Stimulated activated CD8-positive, alpha-beta memory T cell treated with anti-CD3 and anti-CD28 coated beads, Interleukin-2, amount 100 ng/mL, for 1 hour (primary cell): ENCODE data around the gene PLCB3.

Experiments used
- DNase-seq, 2 donors: peaks; one replicate each; pipeline ENCODE4 v3.0.0-alpha.2; 2020; ENCODE audit warnings: low read depth in 2 of 2

Gene PLCB3

DNA sequence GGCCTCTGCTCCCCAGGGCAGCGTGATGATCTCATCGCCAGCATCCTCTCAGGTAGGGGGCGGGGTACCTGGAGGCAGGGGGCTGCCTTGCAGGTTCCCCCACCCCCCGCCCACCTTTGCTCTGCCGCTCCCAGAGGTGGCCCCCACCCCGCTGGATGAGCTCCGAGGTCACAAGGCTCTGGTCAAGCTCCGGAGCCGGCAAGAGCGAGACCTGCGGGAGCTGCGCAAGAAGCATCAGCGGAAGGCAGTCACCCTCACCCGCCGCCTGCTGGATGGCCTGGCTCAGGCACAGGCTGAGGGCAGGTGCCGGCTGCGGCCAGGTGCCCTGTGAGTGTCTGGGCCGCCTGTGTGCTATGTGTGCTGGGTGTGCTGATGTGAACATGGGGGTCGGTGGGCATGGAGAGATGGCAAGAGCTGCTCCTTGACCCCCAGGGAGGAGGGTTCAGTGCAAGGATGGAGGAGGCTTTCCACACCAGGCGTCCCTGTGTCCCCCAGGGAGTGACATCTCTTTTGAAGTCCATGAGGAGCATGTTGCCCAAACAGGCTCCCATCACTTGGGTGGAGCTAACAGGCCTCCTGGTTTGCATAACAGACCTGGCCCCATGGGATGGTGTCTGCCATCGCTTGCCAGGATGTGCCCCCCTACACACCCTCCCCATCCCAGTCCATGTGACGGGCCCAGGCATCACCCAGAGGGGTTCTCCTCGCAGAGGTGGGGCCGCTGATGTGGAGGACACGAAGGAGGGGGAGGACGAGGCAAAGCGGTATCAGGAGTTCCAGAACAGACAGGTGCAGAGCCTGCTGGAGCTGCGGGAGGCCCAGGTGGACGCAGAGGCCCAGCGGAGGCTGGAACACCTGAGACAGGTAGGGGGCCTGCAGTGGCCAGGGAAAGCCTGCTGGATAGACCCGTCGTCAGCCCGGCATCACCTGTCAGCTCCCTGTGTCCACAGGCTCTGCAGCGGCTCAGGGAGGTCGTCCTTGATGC is 14.1 kb downstream of the PLCB3 start:
- no peak for DNase-seq

DNA sequence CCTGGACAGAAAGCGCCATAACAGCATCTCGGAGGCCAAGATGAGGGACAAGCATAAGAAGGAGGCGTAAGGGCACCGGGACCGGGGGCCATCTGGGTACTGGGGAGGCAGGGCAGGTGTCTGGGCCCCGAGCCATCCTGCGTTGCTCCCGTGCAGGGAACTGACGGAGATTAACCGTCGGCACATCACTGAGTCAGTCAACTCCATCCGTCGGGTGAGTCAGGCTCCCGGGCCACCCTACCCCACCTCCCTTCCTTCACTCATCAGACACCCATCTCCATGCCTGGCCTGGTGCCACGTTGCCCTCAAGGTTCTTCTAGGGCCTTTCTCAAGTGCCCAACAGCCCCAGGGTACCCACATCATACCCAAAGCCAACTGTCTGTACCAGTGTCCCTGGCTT is 15.0 kb downstream of the PLCB3 start:
- DNase-seq = no peak

DNA sequence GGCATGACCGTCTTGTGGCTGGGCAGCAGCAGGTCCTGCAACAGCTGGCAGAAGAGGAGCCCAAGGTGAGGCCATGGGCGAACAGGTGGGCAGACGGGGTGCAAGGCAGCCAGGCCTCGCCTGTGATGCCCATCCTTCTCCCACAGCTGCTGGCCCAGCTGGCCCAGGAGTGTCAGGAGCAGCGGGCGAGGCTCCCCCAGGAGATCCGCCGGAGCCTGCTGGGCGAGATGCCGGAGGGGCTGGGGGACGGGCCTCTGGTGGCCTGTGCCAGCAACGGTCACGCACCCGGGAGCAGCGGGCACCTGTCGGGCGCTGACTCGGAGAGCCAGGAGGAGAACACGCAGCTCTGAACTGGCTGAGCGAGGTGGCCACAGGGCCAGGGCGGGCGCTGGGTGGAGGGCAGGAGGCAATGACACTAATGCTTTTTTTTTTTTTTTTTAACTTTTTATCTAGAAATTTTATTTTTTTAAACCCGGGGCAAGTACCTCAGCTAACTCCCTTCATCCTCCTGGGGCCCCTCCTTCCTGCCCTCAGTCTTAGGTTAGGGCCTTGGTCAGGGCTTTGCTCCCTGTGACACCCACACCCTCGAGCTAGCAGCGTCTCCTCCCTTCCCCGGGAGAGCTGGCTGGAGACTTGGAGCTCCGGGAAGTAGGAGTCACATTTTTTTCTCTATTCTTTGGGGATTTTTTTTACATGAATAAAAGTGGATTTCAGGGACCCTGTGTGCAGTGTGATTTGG is 16.0 kb downstream of the PLCB3 start:
- DNase-seq = no peak

DNA sequence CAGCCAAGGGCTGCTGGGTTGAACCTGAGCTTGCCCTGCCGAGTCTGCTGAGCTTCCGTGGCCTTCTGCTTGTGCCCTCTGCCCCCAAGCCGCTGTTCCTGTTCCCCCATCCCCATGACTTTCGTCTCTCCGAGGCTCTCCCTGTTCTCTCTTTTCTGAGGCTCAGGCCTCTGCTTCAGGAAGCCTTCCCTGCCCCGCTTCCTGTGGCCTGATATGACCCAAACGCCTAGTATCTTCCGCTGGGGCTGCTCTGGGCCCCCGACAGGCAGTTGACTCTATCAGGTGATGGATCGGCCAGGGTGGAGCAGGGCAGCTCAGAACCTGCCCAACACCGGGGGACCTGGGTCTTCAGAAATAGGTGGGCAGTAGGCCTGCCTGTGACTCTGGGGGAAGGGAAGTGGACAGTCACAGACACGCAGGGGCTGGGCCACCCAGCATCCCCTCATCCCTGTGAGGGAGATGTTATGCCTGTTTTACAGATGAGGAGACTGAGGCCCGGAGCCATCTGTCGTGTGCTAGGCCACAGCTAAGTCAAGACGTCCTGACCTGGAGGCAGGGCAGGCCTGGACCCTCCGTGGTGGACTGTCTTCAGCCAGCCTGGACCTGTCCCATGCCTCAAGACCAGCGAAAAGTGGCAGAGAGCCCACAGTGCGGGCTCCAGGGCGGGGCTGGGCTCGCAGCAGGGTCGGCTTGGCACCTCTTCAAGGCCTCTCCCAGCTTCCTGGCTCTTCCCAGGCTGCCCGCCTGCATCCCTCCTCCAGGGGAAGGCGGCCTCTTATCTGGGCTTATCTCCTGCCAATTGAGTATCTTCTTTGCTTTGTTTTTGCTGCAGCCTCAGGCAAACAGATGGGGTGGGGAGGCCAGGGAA is 16.9 kb downstream of the PLCB3 start:
- DNase-seq = no peak

DNA sequence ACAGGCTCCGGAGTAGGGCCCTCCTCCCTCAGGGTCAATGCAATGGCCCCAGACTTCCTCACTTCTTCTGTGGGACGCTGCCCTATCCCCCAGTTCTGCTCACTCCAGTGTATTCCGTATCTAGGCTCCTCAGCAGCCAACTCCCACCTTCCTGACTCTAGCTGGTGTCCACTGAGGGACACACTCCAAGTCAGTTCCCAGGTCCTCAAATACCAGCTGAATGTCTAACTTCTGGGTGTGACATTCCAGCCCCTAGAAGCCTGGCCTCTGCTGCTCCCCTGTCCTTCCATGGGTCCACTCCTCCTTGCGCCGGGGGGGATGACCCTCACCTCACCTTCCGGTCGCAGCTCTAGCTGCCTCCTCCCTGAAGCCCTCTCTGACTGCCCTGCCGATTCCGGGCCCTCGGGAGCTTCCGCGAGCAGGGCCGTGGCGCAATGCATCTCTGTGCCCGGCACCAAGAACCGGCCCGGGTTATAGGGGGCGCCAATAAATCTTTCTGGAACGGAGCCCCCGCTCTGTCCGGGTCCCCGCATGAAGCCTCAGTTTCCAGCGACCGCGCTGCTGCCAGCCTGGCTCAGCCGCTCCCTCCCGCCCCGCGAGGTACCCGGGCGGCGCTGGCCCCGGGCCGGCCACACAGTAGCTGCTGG is 17.7 kb downstream of the PLCB3 start:
- no peak for DNase-seq

DNA sequence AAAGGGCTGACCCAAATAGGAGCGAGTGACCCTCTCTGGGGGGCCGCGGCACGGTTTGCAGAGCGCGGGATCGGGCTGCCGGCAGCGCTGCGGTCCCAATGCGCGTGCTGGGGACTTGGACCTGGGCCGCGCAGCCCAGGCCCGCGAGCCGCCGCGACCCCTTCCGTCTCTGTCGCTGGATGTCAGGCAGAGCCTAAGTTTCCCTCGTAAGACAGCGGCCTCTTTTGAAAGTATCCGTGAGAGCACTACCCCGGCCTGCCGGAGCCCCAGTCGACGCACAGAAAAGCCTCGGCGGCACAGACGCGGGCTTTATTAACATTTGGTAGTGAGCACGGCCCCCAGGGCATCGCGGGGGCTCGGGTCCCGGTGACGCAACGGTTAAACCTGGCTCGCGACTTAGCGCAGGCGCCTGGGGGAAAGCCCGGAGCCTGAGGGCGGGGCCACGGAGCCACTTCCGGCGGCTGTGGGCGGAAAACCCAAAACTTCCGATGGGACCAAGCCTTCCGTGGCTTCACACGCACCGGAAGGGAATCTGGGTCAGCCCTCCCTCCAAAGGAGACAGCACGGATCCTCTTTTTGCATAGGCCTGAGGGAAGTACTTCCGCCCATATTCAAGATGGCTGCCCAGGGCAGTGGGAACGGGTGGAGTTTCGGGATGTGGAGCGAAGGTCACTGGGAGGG is 18.4 kb downstream of the PLCB3 start:
- peak; percentile 94 for DNase-seq

DNA sequence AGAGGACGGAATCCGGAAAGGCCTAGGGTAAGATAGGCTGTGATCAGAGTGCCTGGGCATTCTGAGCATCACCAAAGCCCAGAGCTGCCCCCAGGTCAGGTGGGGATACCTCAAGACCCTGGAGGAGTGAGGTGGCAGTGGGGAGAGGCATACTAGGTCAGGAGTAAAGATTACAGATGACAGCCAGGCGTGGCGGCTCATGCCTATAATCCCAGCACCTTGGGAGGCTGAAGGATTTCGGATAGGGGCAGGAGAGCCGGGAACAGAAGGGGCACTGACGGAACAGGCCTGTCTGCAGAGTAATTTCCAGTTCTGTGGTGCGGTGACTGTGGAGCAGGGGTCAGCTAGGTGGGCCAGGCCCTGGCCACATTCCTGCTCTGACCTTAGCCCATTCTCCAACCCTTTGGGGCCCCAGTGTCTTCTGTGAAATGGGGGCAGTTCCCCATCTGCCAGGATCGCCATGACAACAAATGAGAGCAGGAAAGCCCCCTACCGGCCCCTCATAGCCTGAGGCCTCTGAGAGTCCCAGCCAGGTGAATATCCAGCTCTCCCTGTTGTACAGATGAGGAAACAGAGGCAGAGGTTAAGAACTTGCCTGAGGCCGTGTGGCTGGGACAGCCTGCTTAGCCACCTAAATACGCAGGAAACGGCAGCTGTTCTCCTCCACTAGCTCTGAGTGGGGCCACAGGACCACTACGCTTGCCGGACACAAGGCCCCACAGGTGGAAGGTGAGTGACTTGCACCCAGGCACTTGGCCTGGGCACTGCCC is 23.9 kb downstream of the PLCB3 start:
- DNase-seq = no peak

DNA sequence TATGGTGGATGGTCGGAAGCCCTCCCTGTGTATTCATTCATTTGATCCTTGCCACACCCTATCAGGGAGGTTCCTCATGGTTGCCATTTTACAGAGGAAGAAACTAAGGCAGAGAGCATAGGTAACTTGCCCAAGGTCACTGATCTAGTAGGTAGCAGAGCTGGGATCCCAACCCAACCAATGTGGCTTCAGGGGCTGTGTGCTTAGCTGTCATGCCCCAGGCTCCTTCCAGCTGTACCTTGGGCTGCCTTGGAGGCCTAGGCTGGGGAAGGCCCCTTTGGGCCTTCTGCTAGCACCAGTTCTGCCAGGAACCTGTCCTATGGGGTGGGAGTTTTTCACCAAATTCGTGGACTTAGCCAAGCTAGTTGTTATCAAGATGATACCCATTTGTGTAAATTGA is 24.5 kb downstream of the PLCB3 start:
- no peak for DNase-seq

DNA sequence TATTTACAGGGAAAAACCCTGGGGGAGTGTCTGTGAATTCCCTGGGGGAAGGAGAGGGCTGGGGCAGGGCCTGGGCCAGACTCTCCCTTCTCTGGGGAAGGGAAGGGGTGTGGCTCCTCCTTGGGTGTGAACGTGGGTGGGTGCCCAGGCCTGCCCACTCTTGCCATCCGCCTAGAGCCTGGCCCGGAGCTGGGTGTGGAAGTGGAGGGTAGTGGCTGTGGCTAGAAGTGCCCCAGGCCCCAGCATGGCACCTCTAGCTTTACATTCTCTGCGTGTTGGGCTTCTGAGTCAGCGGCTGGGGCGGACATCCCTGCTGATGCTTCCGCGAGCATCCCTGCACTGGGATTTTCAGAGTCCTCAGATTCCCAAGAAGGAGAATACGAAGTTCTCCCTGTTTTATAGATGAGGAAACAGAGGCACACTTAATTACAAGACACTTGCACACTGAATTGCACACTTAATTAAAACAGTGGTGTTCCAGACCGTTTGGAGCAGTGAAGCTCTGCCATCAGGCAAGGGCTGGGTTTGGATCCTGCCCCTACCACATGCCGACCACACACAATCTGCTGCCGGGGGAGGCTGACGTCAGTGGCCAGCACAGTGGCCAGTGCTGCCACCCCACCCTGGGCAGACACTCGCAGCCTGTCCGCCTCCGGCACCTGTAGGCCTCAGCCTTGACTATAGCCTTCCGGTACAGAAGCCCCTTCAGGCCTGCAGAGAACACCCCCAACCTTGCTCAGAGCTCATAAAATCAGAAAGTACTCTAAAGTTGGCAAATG is 25.5 kb downstream of the PLCB3 start:
- DNase-seq = no peak

DNA sequence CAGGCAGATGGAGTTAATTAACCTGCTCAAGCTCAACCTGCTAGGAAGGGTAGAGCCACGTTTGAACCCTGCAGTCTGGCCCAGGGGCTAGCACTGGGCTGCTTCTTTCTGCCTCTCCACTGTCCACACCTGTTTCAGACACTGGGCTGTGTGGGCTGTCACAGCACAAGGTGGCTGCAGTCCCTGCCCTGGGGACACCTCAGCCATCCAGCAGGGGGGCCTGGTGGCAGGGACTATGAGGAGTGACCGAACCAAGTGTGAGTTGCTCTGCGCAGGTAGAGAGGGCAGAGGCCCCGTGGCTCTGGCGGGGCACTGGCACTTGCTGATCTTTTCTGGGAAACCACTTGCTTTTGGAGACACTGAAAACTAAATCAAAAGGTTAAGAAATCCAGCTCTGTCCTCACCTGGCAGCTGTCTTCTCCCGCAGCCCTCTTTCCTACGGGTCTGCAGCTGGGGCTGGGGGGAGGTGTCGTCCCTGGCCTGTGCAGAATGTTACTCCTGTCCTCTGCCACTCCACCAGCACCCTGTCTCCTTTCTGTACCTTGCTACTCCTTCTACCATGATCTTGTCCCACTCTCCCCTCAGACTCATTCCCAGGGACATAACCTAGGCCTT is 27.4 kb downstream of the PLCB3 start:
- no peak for DNase-seq

DNA sequence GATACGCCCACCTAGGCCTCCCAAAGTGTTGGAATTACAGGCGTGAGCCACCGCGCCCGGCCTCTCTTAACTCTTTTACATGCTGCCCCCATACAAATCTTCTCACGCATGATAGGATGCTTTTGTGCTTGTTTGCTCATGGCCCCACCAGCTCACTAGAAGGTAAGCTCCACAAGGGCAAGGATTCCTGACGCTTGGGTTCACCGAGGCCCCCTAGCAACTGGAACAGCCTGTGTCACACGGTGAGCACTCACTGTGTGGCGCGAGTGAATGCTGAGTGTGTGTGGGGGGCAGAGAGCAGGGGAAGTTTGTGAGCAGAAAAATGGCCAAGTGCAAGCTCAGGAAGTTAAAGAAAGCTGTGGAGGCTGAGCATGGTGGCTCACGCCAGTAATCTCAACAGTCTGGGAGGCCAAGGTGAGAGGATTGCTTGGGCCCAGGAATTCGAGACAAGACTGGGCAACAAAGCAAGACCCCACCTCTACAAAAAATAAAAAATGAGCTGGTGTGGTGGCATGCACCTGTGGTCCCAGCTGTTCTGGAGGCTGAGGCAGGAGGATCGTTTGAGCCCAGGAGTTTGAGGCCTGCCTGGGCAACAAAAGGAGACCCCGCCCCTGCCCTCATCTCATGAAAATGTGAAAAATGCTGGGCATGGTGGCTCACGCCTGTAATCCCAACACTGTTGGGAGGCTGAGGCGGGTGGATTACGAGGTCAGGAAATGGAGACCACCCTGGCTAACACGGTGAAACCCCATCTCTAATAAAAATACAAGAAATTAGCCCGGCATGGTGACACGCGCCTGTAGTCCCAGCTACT is 30.8 kb downstream of the PLCB3 start:
- no peak for DNase-seq

DNA sequence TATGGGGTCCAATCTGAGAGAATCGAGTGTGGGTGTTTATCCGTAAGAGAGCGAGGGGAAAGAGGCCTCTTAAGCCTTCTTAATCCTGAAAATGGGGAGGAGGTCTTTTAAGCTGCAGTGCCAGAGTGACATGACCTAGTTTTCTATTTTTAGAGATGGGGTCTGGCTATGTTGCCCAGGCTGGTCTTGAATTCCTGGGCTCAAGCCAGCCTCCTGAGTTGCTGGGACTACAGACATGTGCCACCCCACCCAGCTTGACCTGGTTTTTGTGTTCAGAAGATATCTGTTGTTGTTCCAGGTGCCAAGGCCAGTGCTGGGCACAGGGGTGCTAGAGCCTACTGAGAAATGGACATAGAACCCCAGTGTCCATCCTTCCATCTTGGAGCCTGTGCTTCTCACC is 31.8 kb downstream of the PLCB3 start:
- no peak for DNase-seq

DNA sequence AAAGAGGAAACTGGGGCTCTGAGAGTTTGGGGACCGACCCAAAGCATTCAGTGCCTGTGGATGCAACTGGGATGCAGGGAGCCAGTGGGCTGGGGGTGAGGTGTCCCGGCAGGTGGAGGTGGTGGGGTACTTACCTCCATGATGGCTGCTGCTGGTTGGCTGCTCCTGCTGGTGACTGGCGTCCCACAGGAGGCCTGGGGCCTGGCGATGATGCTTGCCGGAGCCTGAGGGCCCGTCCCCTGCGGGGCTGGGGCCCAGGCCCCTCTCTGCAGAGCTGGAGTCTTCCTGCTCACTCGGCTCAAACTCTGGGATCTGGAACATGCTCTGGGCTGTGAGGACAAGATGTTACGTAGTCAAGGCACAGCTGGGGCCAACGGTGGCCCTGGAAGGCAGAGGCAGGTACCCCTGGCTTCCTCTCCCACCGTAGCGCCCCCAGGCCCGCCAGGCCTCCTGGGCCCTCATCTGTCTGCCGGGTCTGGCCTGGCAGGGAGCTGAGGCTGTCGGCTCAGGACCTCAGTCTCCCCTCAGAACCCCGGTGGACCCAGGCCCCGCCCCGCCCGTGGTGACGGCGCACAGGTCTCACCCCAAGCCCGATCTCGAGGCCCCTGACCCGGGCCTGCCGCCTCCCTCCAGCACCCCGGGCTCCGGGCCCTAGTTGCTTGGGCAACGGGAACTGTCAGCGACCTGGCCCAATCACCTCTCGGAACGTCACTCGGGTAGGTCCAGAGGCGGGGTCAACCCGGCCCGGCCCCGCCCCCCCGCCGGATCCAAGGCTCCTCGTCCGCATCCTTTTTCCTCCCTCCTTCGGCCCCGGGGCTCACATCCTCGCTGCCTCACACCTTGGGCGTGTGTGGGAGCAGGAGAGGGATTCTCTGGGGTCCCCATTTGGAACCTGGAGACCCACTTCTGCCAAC is 33.0 kb downstream of the PLCB3 start, which contains the start of gene BAD:
Gene BAD, minus strand, starts transcription at position 618 of the 914 bp plus-strand sequence. Its CDS starts 297 bp downstream, at position 321.
- DNase-seq = peak; percentile 82 to 87

DNA sequence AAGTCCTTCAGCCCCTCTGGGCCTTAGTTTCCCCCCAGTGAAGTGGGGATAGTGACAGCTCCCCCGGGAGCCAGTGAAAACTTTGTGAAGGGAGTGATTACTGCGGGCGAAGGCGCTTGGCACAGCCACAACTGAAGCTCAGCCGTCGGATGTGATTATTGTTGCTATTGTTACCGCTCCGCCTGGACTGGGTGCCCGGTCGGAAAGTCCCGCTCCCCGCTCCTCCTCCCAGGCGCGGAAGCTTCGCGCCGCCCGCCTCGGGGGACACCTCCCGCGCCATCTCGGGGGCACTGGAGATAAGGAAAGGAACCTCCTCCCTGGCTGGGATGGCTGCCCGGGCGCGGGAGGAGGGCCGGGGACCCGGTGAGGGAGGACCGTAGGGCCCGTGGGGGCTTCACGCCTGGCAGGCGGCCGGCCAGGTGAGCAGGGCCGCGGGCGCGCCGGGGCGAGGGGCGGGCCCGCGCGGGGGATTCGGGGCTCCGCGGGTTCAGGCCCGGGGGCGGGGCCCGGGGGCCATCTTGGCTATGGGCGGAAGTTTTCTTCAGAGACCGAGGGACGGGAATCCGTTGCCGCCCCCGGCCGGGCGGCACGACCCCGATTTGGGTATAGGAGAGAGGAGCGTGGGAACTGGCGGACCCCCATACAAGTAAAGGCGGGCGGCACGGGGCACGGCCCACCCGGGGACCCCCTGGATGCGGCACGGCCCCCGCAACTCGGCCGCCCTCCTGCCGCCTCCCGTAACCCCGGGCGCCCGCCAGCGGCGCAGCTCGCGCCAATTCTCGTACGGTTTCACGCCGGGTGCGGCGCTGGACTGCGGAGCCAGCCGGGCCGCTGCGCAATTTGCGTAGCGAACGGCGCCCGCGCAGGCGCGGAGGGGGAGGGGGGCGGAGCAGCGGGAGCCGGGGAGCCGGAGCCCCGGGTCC is 33.9 kb downstream of the PLCB3 start, which contains the start of gene GPR137:
Gene GPR137, plus strand, starts transcription at position 887 of the 923 bp plus-strand sequence. CDS start 677 bp downstream, outside the sequence.
- DNase-seq = peak; percentile 85 to 88
